GM12878 (cell line): ENCODE measurements around the gene ANO10. TPM values are rescaled to one million over a fixed set of nuclear protein-coding genes. Genes with fewer than 3 reads are reported as not detected.

Source experiments
- ATAC-seq: fragments of 200-7000 bp; cut with Tn5 transposase; 3 replicates; pipeline ENCODE4 v1.9.1; 2020; ENCODE audit warnings: mild to moderate bottlenecking, moderate library complexity
- BruUV-seq: library from RNA; stranded (reverse); fragments of 400-500 nt; replicated peaks from 2 replicates; lab custom pipeline; 2021; lab: Mats Ljungman, UMichigan
- CTCF ChIA-PET: fragments of 300-600 bp; sonication (Branson Sonifier 250); formaldehyde crosslinking; extraction: SDS; loops from one replicate; lab custom pipeline; 2021; ENCODE audit warnings: inconsistent platforms; lab: Yijun Ruan, JAX
- POLR2A ChIA-PET: fragments of 350-600 bp; formaldehyde crosslinking; extraction: SDS; loops from one replicate; lab custom pipeline; 2021; ENCODE audit warnings: inconsistent platforms; lab: Charles Lee
- RAD21 ChIA-PET: fragments of 300-600 bp; sonication (Branson Sonifier 250); formaldehyde crosslinking; loops from one replicate; lab custom pipeline; 2023; ENCODE audit warnings: antibody characterized with exemption; ENCODE audit not compliant: unreplicated experiment; lab: Charles Lee
- SMC1A ChIA-PET: fragments of 300-600 bp; sonication (Branson Sonifier 250); formaldehyde crosslinking; loops from one replicate; lab custom pipeline; 2023; ENCODE audit not compliant: unreplicated experiment, uncharacterized antibody; lab: Charles Lee
- DNase-seq: peaks from one replicate; pipeline ENCODE4 v3.0.0-alpha.2; 2011; ENCODE audit warnings: low read depth, low spot score
- FAIRE-seq: peaks from 3 replicates; lab custom pipeline; 2011; peaks lifted over from hg19 to GRCh38; lab: Jason Lieb, UNC
- H2AFZ ChIP-seq: 2 replicates; pipeline ENCODE4 v1.6.0; 2011; ENCODE audit warnings: low read depth, low read length, control low read depth; ENCODE audit not compliant: control insufficient read depth
- H3K27ac ChIP-seq: 2 replicates; pipeline ENCODE4 v1.5.1; 2011; ENCODE audit warnings: control low read depth; ENCODE audit not compliant: control insufficient read depth, insufficient read depth
- H3K27me3 ChIP-seq, 2 experiments: replicated peaks in 1 of 2; 2 replicates each; pipeline versions ENCODE4 v1.6.0 to v1.6.1; 2011; ENCODE audit warnings: low read length in 1 of 2; ENCODE audit not compliant: control insufficient read depth in 2 of 2, insufficient read depth in 2 of 2
- H3K36me3 ChIP-seq, 2 experiments: 2 replicates each; pipeline ENCODE4 v1.5.1; 2011; ENCODE audit warnings: low read length in 1 of 2; ENCODE audit not compliant: control insufficient read depth in 2 of 2, insufficient read depth in 2 of 2
- H3K4me1 ChIP-seq: 2 replicates; pipeline ENCODE4 v1.6.1; 2011; ENCODE audit warnings: mild to moderate bottlenecking, low read length, moderate library complexity, mixed read lengths; ENCODE audit not compliant: control insufficient read depth, insufficient read depth
- H3K4me2 ChIP-seq: 2 replicates; pipeline ENCODE4 v1.6.0; 2011; ENCODE audit warnings: control low read depth; ENCODE audit not compliant: control insufficient read depth, insufficient read depth
- H3K4me3 ChIP-seq: fragments of 200-600 bp; sonication (generic); 2 replicates; pipeline ENCODE4 v1.5.1; 2016
- H3K79me2 ChIP-seq: 2 replicates; pipeline ENCODE4 v1.6.0; 2011; ENCODE audit warnings: low read length; ENCODE audit not compliant: control insufficient read depth, insufficient read depth
- H3K9ac ChIP-seq: 2 replicates; pipeline ENCODE4 v1.8.0; 2011; ENCODE audit warnings: low read length, control low read depth, mixed read lengths; ENCODE audit not compliant: control insufficient read depth, insufficient read depth
- H3K9me3 ChIP-seq: replicated peaks from 3 replicates; pipeline ENCODE4 v1.5.1; 2011; ENCODE audit warnings: mild to moderate bottlenecking, low read length; ENCODE audit not compliant: control insufficient read depth, insufficient read depth
- H4K20me1 ChIP-seq: 2 replicates; pipeline ENCODE4 v1.6.0; 2011; ENCODE audit not compliant: control insufficient read depth, insufficient read depth
- BACH1 ChIP-seq: fragments of 450-650 bp; IDR thresholded peaks from 2 replicates; pipeline ENCODE4 v1.6.1; 2017; ENCODE audit warnings: mild to moderate bottlenecking, borderline replicate concordance
- BRCA1 ChIP-seq: IDR thresholded peaks from 2 replicates; pipeline ENCODE4 v1.6.1; 2011; ENCODE audit warnings: low read depth, low read length, improper control_type of control experiment
- CHD2 ChIP-seq: IDR thresholded peaks from 2 replicates; pipeline ENCODE4 v1.6.1; 2011; ENCODE audit warnings: low read depth, low read length, improper control_type of control experiment, borderline replicate concordance
- EGR1 ChIP-seq, 2 experiments: IDR thresholded peaks; 1 replicate in 1 of 2; 2 replicates in 1 of 2; pipeline ENCODE4 v1.6.1; 2011 to 2012; ENCODE audit warnings: low read depth in 2 of 2, low read length in 2 of 2, borderline replicate concordance in 1 of 2, mild to moderate bottlenecking in 1 of 2, moderate library complexity in 1 of 2
- HDAC2 ChIP-seq: fragments of 200-600 bp; sonication (generic); IDR thresholded peaks from 2 replicates; pipeline ENCODE4 v1.6.1; 2017
- JUNB ChIP-seq: IDR thresholded peaks from 2 replicates; pipeline ENCODE4 v1.6.1; 2016; ENCODE audit warnings: antibody characterized with exemption, mild to moderate bottlenecking
- MLLT1 ChIP-seq: fragments of 450-650 bp; IDR thresholded peaks from 2 replicates; pipeline ENCODE4 v1.6.1; 2016; ENCODE audit warnings: mild to moderate bottlenecking
- NR2C2 ChIP-seq: IDR thresholded peaks from 2 replicates; pipeline ENCODE4 v1.6.1; 2011; ENCODE audit warnings: borderline replicate concordance, low read depth; ENCODE audit not compliant: control insufficient read depth, insufficient read length
- NRF1 ChIP-seq: conservative IDR thresholded peaks from 2 replicates; pipeline ENCODE4 v1.6.1; 2011; ENCODE audit warnings: mild to moderate bottlenecking, low read depth, low read length, improper control_type of control experiment
- POLR2A ChIP-seq: IDR thresholded peaks from 2 replicates; pipeline ENCODE4 v1.6.1; 2011; ENCODE audit warnings: low read depth, mild to moderate bottlenecking, low read length
- SRF ChIP-seq, 2 experiments: IDR thresholded peaks; 2 replicates each; pipeline ENCODE4 v1.6.1; 2011; ENCODE audit warnings: low read depth in 2 of 2, low read length in 2 of 2, mild to moderate bottlenecking in 1 of 2, moderate library complexity in 1 of 2
- TBL1XR1 ChIP-seq: IDR thresholded peaks from 2 replicates; pipeline ENCODE4 v1.6.1; 2012; ENCODE audit warnings: low read depth, low read length, improper control_type of control experiment
- TCF7 ChIP-seq: IDR thresholded peaks from 2 replicates; pipeline ENCODE4 v1.6.1; 2014; ENCODE audit warnings: antibody characterized with exemption, borderline replicate concordance
- ZBED1 ChIP-seq: IDR thresholded peaks from 2 replicates; pipeline ENCODE4 v1.6.1; 2016; ENCODE audit warnings: borderline replicate concordance
- ZBTB11 ChIP-seq: fragments of 450-650 bp; formaldehyde crosslinking; IDR thresholded peaks from 2 replicates; pipeline ENCODE4 v1.5.0; 2022; ENCODE audit warnings: mild to moderate bottlenecking, missing genetic modification characterization
- WGBS: methylation state at CpG from one replicate; pipeline ENCODE4 v1.1.6; 2016; ENCODE audit warnings: low lambda C conversion rate; ENCODE audit not compliant: insufficient replicate concordance, insufficient coverage; ENCODE audit errors: missing lambda C conversion rate; 5-methylcytosine and 5-hydroxymethylcytosine counted together
- in situ Hi-C: fragments of 300-500 bp; cut with MboI; formaldehyde crosslinking; loops from 9 replicates; pipeline ENCODE4 v1.14.3; 2018; ENCODE audit warnings: mixed read lengths
- intact Hi-C: fragments of 100-400 bp; cut with micrococcal nuclease; formaldehyde crosslinking; loops from one replicate; pipeline ENCODE4 v1.14.2; 2022; ENCODE audit not compliant: unreplicated experiment
- polyA plus RNA-seq, 11 experiments: library from polyadenylated mRNA; depleted of rRNA in 4 of 11; unstranded in 6 of 11; stranded (reverse) in 5 of 11; fragments of >200 nt; fragmentation: Nextera tagmentation in 4 of 11; fragmentation: Illumina TruSeq in 1 of 11; extraction: Ambion mirVana in 4 of 11; extraction: Trizol in 1 of 11; gene quantifications; 1 replicate in 1 of 11; 2 replicates in 10 of 11; pipeline versions ENCODE4 v1.2.1 to v1.2.3, GENCODE V29; 2011 to 2016; ENCODE audit warnings: inconsistent platforms in 2 of 11, missing spikeins in 2 of 11, low read depth in 1 of 11
- total RNA-seq, 4 experiments: library from RNA; depleted of rRNA in 3 of 4; stranded (reverse); fragments of >200 nt in 3 of 4; fragmentation: Illumina TruSeq in 1 of 4; extraction: Trizol in 1 of 4; gene quantifications; 2 replicates each; pipeline versions ENCODE4 v1.2.1 to v1.2.3, GENCODE V29; 2013 to 2021
- TF ChIP-seq, protein P1 (sequence below), 3 experiments: IDR thresholded peaks in 2 of 3; conservative IDR thresholded peaks in 1 of 3; 2 replicates each; pipeline ENCODE4 v1.5.1; 2011; ENCODE audit warnings: low read depth in 3 of 3, low read length in 3 of 3, mild to moderate bottlenecking in 3 of 3, control low read depth in 2 of 3, moderate library complexity in 2 of 3, inconsistent platforms in 1 of 3, mixed read lengths in 1 of 3; ENCODE audit not compliant: control insufficient read depth in 2 of 3, insufficient read depth in 1 of 3; ENCODE audit errors: extremely low read depth in 1 of 3
- TF ChIP-seq, protein P2 (sequence below): fragments of 450-650 bp; IDR thresholded peaks from 2 replicates; pipeline ENCODE4 v1.6.1; 2014; ENCODE audit warnings: mild to moderate bottlenecking

ANO10 gene
- total and polyA plus RNA-seq, 10 of the 15 experiments (the other 5 are each of a cell fraction or from before 2014, with no cell fraction given): 0.29 to 21.9 (median 1.6) TPM

DNA sequence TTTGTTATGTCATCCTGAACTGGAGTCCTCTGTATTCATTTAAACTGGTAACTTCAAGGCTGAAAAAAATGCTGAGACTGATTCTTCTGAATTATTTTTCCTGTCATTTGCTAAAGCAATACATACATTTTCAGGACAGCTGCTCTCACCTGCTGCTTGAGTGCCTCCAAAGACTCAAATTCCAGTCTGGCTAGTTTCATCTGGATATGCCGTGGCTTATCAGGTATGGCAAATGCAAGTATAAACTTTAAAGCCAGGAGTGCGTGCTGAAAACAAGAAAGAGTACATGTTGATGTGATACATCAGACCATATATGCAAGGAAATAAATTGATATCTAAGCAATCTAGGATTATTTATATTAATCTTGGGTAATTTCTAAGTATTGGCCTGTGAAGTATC, 189.3 kb downstream of the ANO10 start:
- FAIRE-seq (no peak), DNase-seq (no peak), ATAC-seq (no peak)
- no peak overlapping the region for H3K27ac ChIP-seq
- no peaks in the 10 kb centered on the region for H3K4me1 ChIP-seq
- no TSS peak for BruUV-seq
- no peak overlapping the region for H3K4me3 ChIP-seq
- H3K36me3 ChIP-seq: no peaks in the 10 kb centered on the region
- no peak overlapping the region for H3K9ac ChIP-seq
- ChIA-PET POLR2A (interaction anchor here (0.7 kb wide), 1 partner anchor 262 kb away, joined by 3 read pairs; no protein-coding TSS in a partner anchor), RAD21 (no interaction called here), SMC1A (interaction anchor here (0.7 kb wide), 1 partner anchor 324 kb away, joined by 4 read pairs; no protein-coding TSS in a partner anchor), CTCF (no interaction called here)
- no peaks in the 10 kb centered on the region for H3K27me3 ChIP-seq
- H3K9me3 ChIP-seq: no peaks in the 10 kb centered on the region
- H3K79me2 ChIP-seq: no peaks in the 10 kb centered on the region
- in situ Hi-C loops: no loop called here
- no peak overlapping the region for H2AFZ ChIP-seq
- WGBS: 66% methylated on average over 2 of the region's 2 CpGs
- intact Hi-C loops: no loop called here
- no peak overlapping the region for H3K4me2 ChIP-seq
- H4K20me1 ChIP-seq: no peaks in the 10 kb centered on the region
- TF ChIP-seq POLR2A (no peak), TCF7 (no peak), BACH1 (no peak), HDAC2 (no peak), CHD2 (no peak), EGR1 (IDR thresholded peaks at IDR 0.05; ENCODE audit: borderline replicate concordance in 1 of 2, low read depth in 2 of 2, low read length in 2 of 2) (no peak), BRCA1 (no peak), NR2C2 (no peak), MLLT1 (no peak), SRF (IDR thresholded peaks at IDR 0.05; ENCODE audit: low read depth in 2 of 2, low read length in 2 of 2) (no peak), JUNB (no peak), TBL1XR1 (no peak), ZBTB11 (no peak), ZBED1 (no peak), NRF1 (no peak)
- TF ChIP-seq, protein P1, sequence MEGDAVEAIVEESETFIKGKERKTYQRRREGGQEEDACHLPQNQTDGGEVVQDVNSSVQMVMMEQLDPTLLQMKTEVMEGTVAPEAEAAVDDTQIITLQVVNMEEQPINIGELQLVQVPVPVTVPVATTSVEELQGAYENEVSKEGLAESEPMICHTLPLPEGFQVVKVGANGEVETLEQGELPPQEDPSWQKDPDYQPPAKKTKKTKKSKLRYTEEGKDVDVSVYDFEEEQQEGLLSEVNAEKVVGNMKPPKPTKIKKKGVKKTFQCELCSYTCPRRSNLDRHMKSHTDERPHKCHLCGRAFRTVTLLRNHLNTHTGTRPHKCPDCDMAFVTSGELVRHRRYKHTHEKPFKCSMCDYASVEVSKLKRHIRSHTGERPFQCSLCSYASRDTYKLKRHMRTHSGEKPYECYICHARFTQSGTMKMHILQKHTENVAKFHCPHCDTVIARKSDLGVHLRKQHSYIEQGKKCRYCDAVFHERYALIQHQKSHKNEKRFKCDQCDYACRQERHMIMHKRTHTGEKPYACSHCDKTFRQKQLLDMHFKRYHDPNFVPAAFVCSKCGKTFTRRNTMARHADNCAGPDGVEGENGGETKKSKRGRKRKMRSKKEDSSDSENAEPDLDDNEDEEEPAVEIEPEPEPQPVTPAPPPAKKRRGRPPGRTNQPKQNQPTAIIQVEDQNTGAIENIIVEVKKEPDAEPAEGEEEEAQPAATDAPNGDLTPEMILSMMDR (IDR thresholded peaks at IDR 0.05 in 2 of 3, conservative IDR thresholded peaks at IDR 0.05 in 1 of 3; ENCODE audit: control insufficient read depth in 2 of 3, extremely low read depth in 1 of 3, insufficient read depth in 1 of 3, low read depth in 3 of 3, low read length in 3 of 3): no peak
- TF ChIP-seq, protein P2, sequence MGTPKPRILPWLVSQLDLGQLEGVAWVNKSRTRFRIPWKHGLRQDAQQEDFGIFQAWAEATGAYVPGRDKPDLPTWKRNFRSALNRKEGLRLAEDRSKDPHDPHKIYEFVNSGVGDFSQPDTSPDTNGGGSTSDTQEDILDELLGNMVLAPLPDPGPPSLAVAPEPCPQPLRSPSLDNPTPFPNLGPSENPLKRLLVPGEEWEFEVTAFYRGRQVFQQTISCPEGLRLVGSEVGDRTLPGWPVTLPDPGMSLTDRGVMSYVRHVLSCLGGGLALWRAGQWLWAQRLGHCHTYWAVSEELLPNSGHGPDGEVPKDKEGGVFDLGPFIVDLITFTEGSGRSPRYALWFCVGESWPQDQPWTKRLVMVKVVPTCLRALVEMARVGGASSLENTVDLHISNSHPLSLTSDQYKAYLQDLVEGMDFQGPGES: no peak
